SK-N-SH treated with all-trans-retinoic acid at 6 μM for 48 hours (cell line): ENCODE data around the gene POLG2.

ENCODE experiments used
- ATAC-seq: fragments of 200-7000 bp; cut with Tn5 transposase; 3 replicates; pipeline ENCODE4 v1.9.1; 2020; ENCODE audit warnings: mild to moderate bottlenecking, moderate library complexity
- ARNTL ChIP-seq: fragments of 450-650 bp; formaldehyde crosslinking; IDR thresholded peaks from 2 replicates; pipeline ENCODE4 v1.5.0; 2020; ENCODE audit warnings: low read depth, mild to moderate bottlenecking, moderate library complexity, borderline replicate concordance
- BACH2 ChIP-seq: fragments of 250-450 bp; sonication (Bioruptor Pico); IDR thresholded peaks from 2 replicates; pipeline ENCODE4 v1.9.0; 2021; ENCODE audit warnings: mild to moderate bottlenecking, borderline replicate concordance
- CREB5 ChIP-seq: fragments of 250-450 bp; sonication (Bioruptor Pico); IDR thresholded peaks from 2 replicates; pipeline ENCODE4 v1.5.1; 2020; ENCODE audit warnings: low read depth, mild to moderate bottlenecking, moderate library complexity
- CSDC2 ChIP-seq: fragments of 250-450 bp; sonication (Bioruptor Pico); IDR thresholded peaks from 2 replicates; pipeline ENCODE4 v1.5.0; 2020; ENCODE audit warnings: mild to moderate bottlenecking, moderate library complexity
- ESRRG ChIP-seq: fragments of 250-450 bp; sonication (Bioruptor Pico); IDR thresholded peaks from 2 replicates; pipeline ENCODE4 v1.6.1; 2021; ENCODE audit warnings: mild to moderate bottlenecking
- GLIS3 ChIP-seq: fragments of 250-450 bp; sonication (Bioruptor Pico); IDR thresholded peaks from 2 replicates; pipeline ENCODE4 v1.5.0; 2020; ENCODE audit warnings: mild to moderate bottlenecking, moderate library complexity
- ISL1 ChIP-seq: fragments of 250-450 bp; sonication (Bioruptor Pico); IDR thresholded peaks from 2 replicates; pipeline ENCODE4 v2.1.2; 2022; ENCODE audit warnings: mild to moderate bottlenecking, moderate library complexity
- OSR1 ChIP-seq: fragments of 250-450 bp; sonication (Bioruptor Pico); IDR thresholded peaks from 2 replicates; pipeline ENCODE4 v1.8.0; 2022; ENCODE audit warnings: moderate library complexity, mild to moderate bottlenecking, inconsistent platforms
- PPARA ChIP-seq: fragments of 250-450 bp; sonication (Bioruptor Pico); IDR thresholded peaks from 2 replicates; pipeline ENCODE4 v1.5.0; 2020; ENCODE audit warnings: mild to moderate bottlenecking, borderline replicate concordance
- RARB ChIP-seq: fragments of 250-450 bp; sonication (Bioruptor Pico); IDR thresholded peaks from 2 replicates; pipeline ENCODE4 v1.8.0; 2021; ENCODE audit warnings: mild to moderate bottlenecking, moderate library complexity
- SNAI2 ChIP-seq: fragments of 250-450 bp; sonication (Bioruptor Pico); IDR thresholded peaks from 2 replicates; pipeline ENCODE4 v1.5.0; 2020; ENCODE audit warnings: mild to moderate bottlenecking, moderate library complexity
- TCF4 ChIP-seq: fragments of 250-450 bp; sonication (Bioruptor Pico); IDR thresholded peaks from 2 replicates; pipeline ENCODE4 v1.8.0; 2021; ENCODE audit warnings: mild to moderate bottlenecking, moderate library complexity, borderline replicate concordance
- TOX ChIP-seq: fragments of 250-450 bp; sonication (Bioruptor Pico); IDR thresholded peaks from 2 replicates; pipeline ENCODE4 v1.8.0; 2021; ENCODE audit warnings: mild to moderate bottlenecking, moderate library complexity, borderline replicate concordance
- TSHZ2 ChIP-seq: fragments of 250-450 bp; sonication (Bioruptor Pico); IDR thresholded peaks from 2 replicates; pipeline ENCODE4 v1.5.0; 2020; ENCODE audit warnings: mild to moderate bottlenecking, moderate library complexity
- ZC3H10 ChIP-seq: fragments of 250-450 bp; sonication (Bioruptor Pico); IDR thresholded peaks from 2 replicates; pipeline ENCODE4 v1.5.1; 2021; ENCODE audit warnings: mild to moderate bottlenecking, moderate library complexity
- ZFP3 ChIP-seq: fragments of 250-450 bp; sonication (Bioruptor Pico); IDR thresholded peaks from 2 replicates; pipeline ENCODE4 v1.5.0; 2020; ENCODE audit warnings: mild to moderate bottlenecking, moderate library complexity
- ZFP30 ChIP-seq: fragments of 450-650 bp; formaldehyde crosslinking; IDR thresholded peaks from 2 replicates; pipeline ENCODE4 v1.5.0; 2022; ENCODE audit warnings: mild to moderate bottlenecking, moderate library complexity
- ZNF565 ChIP-seq: fragments of 450-650 bp; formaldehyde crosslinking; conservative IDR thresholded peaks from 2 replicates; pipeline ENCODE4 v1.5.0; 2020; ENCODE audit warnings: low read depth, mild to moderate bottlenecking, moderate library complexity
- ZNF70 ChIP-seq: fragments of 450-650 bp; formaldehyde crosslinking; IDR thresholded peaks from 2 replicates; pipeline ENCODE4 v1.5.0; 2020; ENCODE audit warnings: mild to moderate bottlenecking, moderate library complexity
- ZNF8 ChIP-seq: fragments of 450-650 bp; formaldehyde crosslinking; IDR thresholded peaks from 2 replicates; pipeline ENCODE4 v1.5.0; 2020; ENCODE audit warnings: mild to moderate bottlenecking, moderate library complexity
- TF ChIP-seq, protein P1 (sequence below): fragments of 250-450 bp; sonication (Bioruptor Pico); IDR thresholded peaks from 2 replicates; pipeline ENCODE4 v1.5.1; 2021; ENCODE audit warnings: mild to moderate bottlenecking, moderate library complexity
- TF ChIP-seq, protein P2 (sequence below): fragments of 250-450 bp; sonication (Bioruptor Pico); IDR thresholded peaks from 2 replicates; pipeline ENCODE4 v1.8.0; 2020; ENCODE audit warnings: mild to moderate bottlenecking, moderate library complexity, borderline replicate concordance
- TF ChIP-seq, protein P3 (sequence below): fragments of 250-450 bp; sonication (Bioruptor Pico); IDR thresholded peaks from 2 replicates; pipeline ENCODE4 v1.8.0; 2021; ENCODE audit warnings: low read depth, mild to moderate bottlenecking, moderate library complexity, borderline replicate concordance

Gene POLG2

GRCh38 chr17:64498308-64499203 is 1.7 kb upstream of the POLG2 start:
- 0 out of 2 replicates have a peak, but pooled peaks have one; percentile 11 for TF ChIP-seq ZNF70 (CRISPR knock-in tag)
- peak; percentile 33 for TF ChIP-seq ZFP30 (CRISPR knock-in tag)
- TF ChIP-seq, protein P1, sequence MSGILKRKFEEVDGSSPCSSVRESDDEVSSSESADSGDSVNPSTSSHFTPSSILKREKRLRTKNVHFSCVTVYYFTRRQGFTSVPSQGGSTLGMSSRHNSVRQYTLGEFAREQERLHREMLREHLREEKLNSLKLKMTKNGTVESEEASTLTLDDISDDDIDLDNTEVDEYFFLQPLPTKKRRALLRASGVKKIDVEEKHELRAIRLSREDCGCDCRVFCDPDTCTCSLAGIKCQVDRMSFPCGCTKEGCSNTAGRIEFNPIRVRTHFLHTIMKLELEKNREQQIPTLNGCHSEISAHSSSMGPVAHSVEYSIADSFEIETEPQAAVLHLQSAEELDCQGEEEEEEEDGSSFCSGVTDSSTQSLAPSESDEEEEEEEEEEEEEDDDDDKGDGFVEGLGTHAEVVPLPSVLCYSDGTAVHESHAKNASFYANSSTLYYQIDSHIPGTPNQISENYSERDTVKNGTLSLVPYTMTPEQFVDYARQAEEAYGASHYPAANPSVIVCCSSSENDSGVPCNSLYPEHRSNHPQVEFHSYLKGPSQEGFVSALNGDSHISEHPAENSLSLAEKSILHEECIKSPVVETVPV (CRISPR knock-in tag): peak; percentile 84
- TF ChIP-seq ISL1: no peak
- peak; percentile 52; the same call in 1 of the 2 replicates for TF ChIP-seq PPARA
- TF ChIP-seq TCF4 (CRISPR knock-in tag): 0 out of 2 replicates have a peak, but pooled peaks have one; percentile 35
- TF ChIP-seq TOX (CRISPR knock-in tag): peak; percentile 56; the same call in 1 of the 2 replicates
- TF ChIP-seq, protein P2, sequence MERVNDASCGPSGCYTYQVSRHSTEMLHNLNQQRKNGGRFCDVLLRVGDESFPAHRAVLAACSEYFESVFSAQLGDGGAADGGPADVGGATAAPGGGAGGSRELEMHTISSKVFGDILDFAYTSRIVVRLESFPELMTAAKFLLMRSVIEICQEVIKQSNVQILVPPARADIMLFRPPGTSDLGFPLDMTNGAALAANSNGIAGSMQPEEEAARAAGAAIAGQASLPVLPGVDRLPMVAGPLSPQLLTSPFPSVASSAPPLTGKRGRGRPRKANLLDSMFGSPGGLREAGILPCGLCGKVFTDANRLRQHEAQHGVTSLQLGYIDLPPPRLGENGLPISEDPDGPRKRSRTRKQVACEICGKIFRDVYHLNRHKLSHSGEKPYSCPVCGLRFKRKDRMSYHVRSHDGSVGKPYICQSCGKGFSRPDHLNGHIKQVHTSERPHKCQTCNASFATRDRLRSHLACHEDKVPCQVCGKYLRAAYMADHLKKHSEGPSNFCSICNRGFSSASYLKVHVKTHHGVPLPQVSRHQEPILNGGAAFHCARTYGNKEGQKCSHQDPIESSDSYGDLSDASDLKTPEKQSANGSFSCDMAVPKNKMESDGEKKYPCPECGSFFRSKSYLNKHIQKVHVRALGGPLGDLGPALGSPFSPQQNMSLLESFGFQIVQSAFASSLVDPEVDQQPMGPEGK (CRISPR knock-in tag): peak; percentile 89
- TF ChIP-seq BACH2 (CRISPR knock-in tag): no peak
- peak; percentile 19; the same call in 1 of the 2 replicates for TF ChIP-seq ZNF8
- TF ChIP-seq ESRRG (CRISPR knock-in tag): peak; percentile 83; the same call in 1 of the 2 replicates
- TF ChIP-seq GLIS3 (CRISPR knock-in tag): peak; percentile 87
- TF ChIP-seq TSHZ2 (CRISPR knock-in tag): no peak
- TF ChIP-seq ARNTL (CRISPR knock-in tag): peak; percentile 81
- TF ChIP-seq ZNF565 (CRISPR knock-in tag): 0 out of 2 replicates have a peak, but pooled peaks have one; percentile 21
- TF ChIP-seq, protein P3, sequence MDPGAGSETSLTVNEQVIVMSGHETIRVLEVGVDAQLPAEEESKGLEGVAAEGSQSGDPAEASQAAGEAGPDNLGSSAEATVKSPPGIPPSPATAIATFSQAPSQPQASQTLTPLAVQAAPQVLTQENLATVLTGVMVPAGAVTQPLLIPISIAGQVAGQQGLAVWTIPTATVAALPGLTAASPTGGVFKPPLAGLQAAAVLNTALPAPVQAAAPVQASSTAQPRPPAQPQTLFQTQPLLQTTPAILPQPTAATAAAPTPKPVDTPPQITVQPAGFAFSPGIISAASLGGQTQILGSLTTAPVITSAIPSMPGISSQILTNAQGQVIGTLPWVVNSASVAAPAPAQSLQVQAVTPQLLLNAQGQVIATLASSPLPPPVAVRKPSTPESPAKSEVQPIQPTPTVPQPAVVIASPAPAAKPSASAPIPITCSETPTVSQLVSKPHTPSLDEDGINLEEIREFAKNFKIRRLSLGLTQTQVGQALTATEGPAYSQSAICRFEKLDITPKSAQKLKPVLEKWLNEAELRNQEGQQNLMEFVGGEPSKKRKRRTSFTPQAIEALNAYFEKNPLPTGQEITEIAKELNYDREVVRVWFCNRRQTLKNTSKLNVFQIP: 0 out of 2 replicates have a peak, but pooled peaks have one; percentile 86
- TF ChIP-seq RARB: peak; percentile 10; the same call in 1 of the 2 replicates
- no peak for TF ChIP-seq ZFP3 (CRISPR knock-in tag)
- TF ChIP-seq ZC3H10 (CRISPR knock-in tag): peak; percentile 79
- TF ChIP-seq CSDC2 (CRISPR knock-in tag): no peak
- TF ChIP-seq CREB5 (CRISPR knock-in tag): peak; percentile 71
- TF ChIP-seq OSR1: no peak
- peak; percentile 10; the same call in 1 of the 2 replicates for TF ChIP-seq SNAI2 (CRISPR knock-in tag)
- TF ChIP-seq, all 23 proteins: peak for 17
- ATAC-seq: no peak

DNA sequence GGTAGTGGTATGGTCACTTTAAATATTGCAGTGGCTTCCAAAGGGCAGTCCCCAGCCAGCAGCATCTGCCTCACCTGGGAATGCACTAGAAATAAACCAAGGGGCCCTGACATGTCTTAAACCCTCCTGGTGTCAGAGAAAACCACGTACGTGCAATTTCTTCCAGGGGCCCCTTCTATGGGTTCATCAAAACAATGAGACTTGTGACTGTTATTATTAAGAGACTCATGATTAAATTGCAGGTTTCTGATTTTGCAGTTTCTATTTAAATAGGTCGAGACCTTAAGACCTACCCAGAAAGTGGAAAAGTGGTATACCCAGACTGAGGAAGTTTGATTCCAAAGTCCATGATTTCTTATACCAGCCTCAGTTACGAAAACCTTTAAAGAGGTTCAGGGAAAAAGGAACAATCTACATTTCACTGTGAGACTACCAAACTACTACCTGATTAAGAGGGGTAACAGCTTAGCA is 746 bp upstream of the POLG2 start:
- ATAC-seq: no peak; the same call in 2 of the 3 replicates
- peak; percentile 21; the same call in 1 of the 2 replicates for TF ChIP-seq ZFP3 (CRISPR knock-in tag)
- TF ChIP-seq PPARA: no peak
- TF ChIP-seq GLIS3 (CRISPR knock-in tag): peak; percentile 80; the same call in 1 of the 2 replicates
- no peak; the same call in 1 of the 2 replicates for TF ChIP-seq ZC3H10 (CRISPR knock-in tag)
- no peak; the same call in 1 of the 2 replicates for TF ChIP-seq SNAI2 (CRISPR knock-in tag)
- TF ChIP-seq CSDC2 (CRISPR knock-in tag): 0 out of 2 replicates have a peak, but pooled peaks have one; percentile 59
- no peak for TF ChIP-seq ZNF565 (CRISPR knock-in tag)
- TF ChIP-seq, protein P2 (CRISPR knock-in tag): no peak; the same call in 1 of the 2 replicates
- TF ChIP-seq RARB: no peak; the same call in none of the 2 replicates
- TF ChIP-seq TOX (CRISPR knock-in tag): no peak; the same call in 1 of the 2 replicates
- TF ChIP-seq ISL1: no peak
- TF ChIP-seq ESRRG (CRISPR knock-in tag): no peak; the same call in 1 of the 2 replicates
- TF ChIP-seq, protein P3: no peak
